CD14-positive monocyte (primary cell): ENCODE data around the gene CD247. TPM values are rescaled to one million over a fixed set of nuclear protein-coding genes. Genes with fewer than 3 reads are reported as not detected.

Source experiments
- DNase-seq, 3 donors: peaks; one replicate each; pipeline ENCODE4 v3.0.0-alpha.2; 2011 to 2022
- H2AFZ ChIP-seq: 2 replicates; pipeline ENCODE4 v1.6.0; 2012; ENCODE audit warnings: mild to moderate bottlenecking, low read depth, low read length, inconsistent platforms; ENCODE audit not compliant: insufficient read depth, poor library complexity, severe bottlenecking
- H3K27ac ChIP-seq, 2 donors: 1 replicate in 1 of 2; 2 replicates in 1 of 2; pipeline ENCODE4 v1.5.1; 2012 to 2013; ENCODE audit warnings: low read length in 2 of 2, control low read depth in 1 of 2, inconsistent platforms in 1 of 2, low read depth in 1 of 2, mild to moderate bottlenecking in 1 of 2
- H3K27me3 ChIP-seq, 2 donors: one replicate each; pipeline versions ENCODE4 v1.6.0 to v1.6.1; 2011 to 2013; ENCODE audit warnings: low read length in 2 of 2; ENCODE audit not compliant: control insufficient read depth in 2 of 2, insufficient read depth in 2 of 2
- H3K36me3 ChIP-seq, 2 donors: replicated peaks in 1 of 2; 1 replicate in 1 of 2; 2 replicates in 1 of 2; pipeline versions ENCODE4 v1.5.1 to v1.6.1; 2012 to 2013; ENCODE audit warnings: low read length in 2 of 2, control low read depth in 1 of 2, inconsistent platforms in 1 of 2, mild to moderate bottlenecking in 1 of 2; ENCODE audit not compliant: insufficient read depth in 2 of 2, control insufficient read depth in 1 of 2
- H3K4me1 ChIP-seq, 2 donors: 1 replicate in 1 of 2; 2 replicates in 1 of 2; pipeline versions ENCODE4 v1.5.1 to v1.6.1; 2012 to 2013; ENCODE audit warnings: low read length in 2 of 2, control low read depth in 1 of 2, inconsistent platforms in 1 of 2, mild to moderate bottlenecking in 1 of 2, moderate library complexity in 1 of 2; ENCODE audit not compliant: insufficient read depth in 2 of 2, control insufficient read depth in 1 of 2
- H3K4me2 ChIP-seq: replicated peaks from 2 replicates; pipeline ENCODE3; 2012; ENCODE audit warnings: low read length, moderate library complexity, mild to moderate bottlenecking; ENCODE audit not compliant: poor library complexity, severe bottlenecking; ENCODE audit errors: extremely low read depth
- H3K4me3 ChIP-seq, 3 experiments: fragments of 200-600 bp in 1 of 3; sonication (generic) in 1 of 3; replicated peaks in 1 of 3; 1 replicate in 2 of 3; 2 replicates in 1 of 3; pipeline ENCODE4 v1.5.1; 2011 to 2013; ENCODE audit warnings: low read length in 3 of 3, mild to moderate bottlenecking in 3 of 3, control low read depth in 2 of 3, low read depth in 2 of 3, inconsistent platforms in 1 of 3, moderate library complexity in 1 of 3
- H3K79me2 ChIP-seq: 2 replicates; pipeline ENCODE4 v1.6.0; 2012; ENCODE audit warnings: mild to moderate bottlenecking, control low read depth, inconsistent platforms, low read length, moderate library complexity; ENCODE audit not compliant: insufficient read depth
- H3K9ac ChIP-seq: 2 replicates; pipeline ENCODE4 v1.6.0; 2017; ENCODE audit warnings: low read length, mild to moderate bottlenecking; ENCODE audit not compliant: insufficient read depth, poor library complexity, severe bottlenecking
- H3K9me3 ChIP-seq, 2 donors: replicated peaks in 1 of 2; 1 replicate in 1 of 2; 2 replicates in 1 of 2; pipeline versions ENCODE4 v1.5.1 to v1.6.1; 2012 to 2013; ENCODE audit warnings: low read length in 2 of 2, control low read depth in 1 of 2; ENCODE audit not compliant: control insufficient read depth in 1 of 2, insufficient read depth in 1 of 2
- H4K20me1 ChIP-seq: 2 replicates; pipeline ENCODE4 v1.6.0; 2012; ENCODE audit warnings: mild to moderate bottlenecking, low read length, control low read depth, moderate library complexity; ENCODE audit not compliant: insufficient read depth
- H3K27ac Mint-ChIP-seq, 7 donors: one replicate each; pipeline ENCODE4 v1.8.0; 2020; ENCODE audit warnings: mild to moderate bottlenecking in 7 of 7, mixed read lengths in 7 of 7, moderate library complexity in 6 of 7, inconsistent platforms in 2 of 7
- H3K27me3 Mint-ChIP-seq, 3 donors: one replicate each; pipeline ENCODE4 v1.8.0; 2021 to 2022; ENCODE audit warnings: low read depth in 3 of 3, mild to moderate bottlenecking in 3 of 3, mixed read lengths in 3 of 3, moderate library complexity in 3 of 3, inconsistent platforms in 1 of 3
- H3K36me3 Mint-ChIP-seq, 2 donors: one replicate each; pipeline ENCODE4 v1.8.0; 2020; ENCODE audit warnings: mixed read lengths in 2 of 2, inconsistent platforms in 1 of 2, mild to moderate bottlenecking in 1 of 2
- H3K4me1 Mint-ChIP-seq: one replicate; pipeline ENCODE4 v1.8.0; 2020; ENCODE audit warnings: mild to moderate bottlenecking, mixed read lengths
- H3K4me3 Mint-ChIP-seq, 2 donors: one replicate each; pipeline ENCODE4 v1.8.0; 2020; ENCODE audit warnings: mild to moderate bottlenecking in 2 of 2, mixed read lengths in 2 of 2, moderate library complexity in 1 of 2
- H3K9me3 Mint-ChIP-seq, 7 donors: one replicate each; pipeline ENCODE4 v1.8.0; 2020 to 2022; ENCODE audit warnings: mixed read lengths in 7 of 7, mild to moderate bottlenecking in 6 of 7, moderate library complexity in 6 of 7, inconsistent platforms in 2 of 7
- WGBS: methylation state at CpG from one replicate; pipeline ENCODE4 v1.1.5; 2013; ENCODE audit warnings: missing lambda C conversion rate; ENCODE audit not compliant: insufficient coverage; 5-methylcytosine and 5-hydroxymethylcytosine counted together
- intact Hi-C, 2 donors: fragments of 100-400 bp; cut with micrococcal nuclease; formaldehyde crosslinking; loops; one replicate each; pipeline versions ENCODE4 v1.15.0 to v1.15.1; 2023
- polyA plus RNA-seq, 3 donors: library from polyadenylated mRNA; depleted of rRNA in 1 of 3; unstranded in 2 of 3; stranded (reverse) in 1 of 3; fragments of 300-500 nt in 2 of 3; fragments of >200 nt in 1 of 3; fragmentation: Illumina TruSeq in 2 of 3; gene quantifications; 1 replicate in 2 of 3; 2 replicates in 1 of 3; pipeline ENCODE4 v1.2.3, GENCODE V29; 2012 to 2021
- TF ChIP-seq, protein P1 (sequence below): fragments of 200-600 bp; IDR thresholded peaks from one replicate; pipeline ENCODE4 v1.8.0; 2022; ENCODE audit warnings: antibody characterized with exemption, mild to moderate bottlenecking

Gene CD247
- polyA plus RNA-seq, 3 donors = 0.29 to 1.8 (median 1.6) TPM

DNA sequence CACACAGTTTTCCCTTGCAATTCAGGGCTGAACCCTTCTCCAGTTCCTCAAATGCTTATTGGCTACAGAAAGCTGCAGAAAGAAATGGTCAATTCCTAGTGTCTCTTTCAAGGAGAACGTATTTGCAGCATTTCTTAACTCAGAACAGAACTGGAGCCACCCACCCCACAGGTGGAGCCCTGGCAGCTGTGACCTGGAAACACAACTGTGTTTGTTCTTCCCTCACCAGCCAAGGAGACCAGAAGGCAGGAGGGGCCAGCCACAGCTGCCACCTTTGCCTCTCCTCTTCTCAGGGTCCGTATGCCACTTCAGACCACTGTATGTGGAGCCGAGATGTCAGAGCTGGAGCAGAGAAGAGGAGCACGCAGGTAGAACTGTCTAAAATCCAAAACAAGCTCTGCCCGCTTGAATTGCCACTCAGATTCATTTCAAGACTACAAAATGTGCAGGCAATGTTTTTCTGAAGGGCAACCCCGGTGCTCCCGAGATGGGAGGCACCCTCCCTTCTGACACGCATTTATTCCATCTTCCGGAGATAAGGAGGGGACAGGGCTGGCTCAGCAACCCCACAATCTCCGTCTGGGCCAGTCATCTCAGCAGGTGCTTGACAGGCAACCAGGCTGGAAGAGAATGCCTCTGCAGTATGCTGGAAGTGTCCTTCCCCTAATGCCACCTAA is 16.7 kb downstream of the CD247 start:
- H3K9me3 Mint-ChIP-seq = no peaks in the 10 kb centered on the region
- H3K4me1 Mint-ChIP-seq = peaks cover 6% of the 10 kb centered on the region
- DNase-seq = no peak
- WGBS = 94% methylated on average over 8 of the region's 10 CpGs
- H3K4me3 Mint-ChIP-seq = no peak overlapping the region
- Histone ChIP-seq H3K9me3 (no peaks in the 10 kb centered on the region), H3K36me3 (no peaks in the 10 kb centered on the region), H3K4me3 (no peak overlapping the region), H3K79me2 (no peaks in the 10 kb centered on the region), H2AFZ (no peak overlapping the region), H3K27me3 (no peaks in the 10 kb centered on the region), H3K4me2 (no peak overlapping the region), H4K20me1 (no peaks in the 10 kb centered on the region), H3K27ac (no peak overlapping the region), H3K9ac (no peak overlapping the region), H3K4me1 (no peaks in the 10 kb centered on the region)
- TF ChIP-seq, protein P1, sequence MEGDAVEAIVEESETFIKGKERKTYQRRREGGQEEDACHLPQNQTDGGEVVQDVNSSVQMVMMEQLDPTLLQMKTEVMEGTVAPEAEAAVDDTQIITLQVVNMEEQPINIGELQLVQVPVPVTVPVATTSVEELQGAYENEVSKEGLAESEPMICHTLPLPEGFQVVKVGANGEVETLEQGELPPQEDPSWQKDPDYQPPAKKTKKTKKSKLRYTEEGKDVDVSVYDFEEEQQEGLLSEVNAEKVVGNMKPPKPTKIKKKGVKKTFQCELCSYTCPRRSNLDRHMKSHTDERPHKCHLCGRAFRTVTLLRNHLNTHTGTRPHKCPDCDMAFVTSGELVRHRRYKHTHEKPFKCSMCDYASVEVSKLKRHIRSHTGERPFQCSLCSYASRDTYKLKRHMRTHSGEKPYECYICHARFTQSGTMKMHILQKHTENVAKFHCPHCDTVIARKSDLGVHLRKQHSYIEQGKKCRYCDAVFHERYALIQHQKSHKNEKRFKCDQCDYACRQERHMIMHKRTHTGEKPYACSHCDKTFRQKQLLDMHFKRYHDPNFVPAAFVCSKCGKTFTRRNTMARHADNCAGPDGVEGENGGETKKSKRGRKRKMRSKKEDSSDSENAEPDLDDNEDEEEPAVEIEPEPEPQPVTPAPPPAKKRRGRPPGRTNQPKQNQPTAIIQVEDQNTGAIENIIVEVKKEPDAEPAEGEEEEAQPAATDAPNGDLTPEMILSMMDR = no peak
- intact Hi-C loops = no loop called here
- no peaks in the 10 kb centered on the region for H3K36me3 Mint-ChIP-seq
- H3K27ac Mint-ChIP-seq = no peak overlapping the region
- H3K27me3 Mint-ChIP-seq = peaks cover 0 to 6% (median 5%) of the 10 kb centered on the region in 3 donors

DNA sequence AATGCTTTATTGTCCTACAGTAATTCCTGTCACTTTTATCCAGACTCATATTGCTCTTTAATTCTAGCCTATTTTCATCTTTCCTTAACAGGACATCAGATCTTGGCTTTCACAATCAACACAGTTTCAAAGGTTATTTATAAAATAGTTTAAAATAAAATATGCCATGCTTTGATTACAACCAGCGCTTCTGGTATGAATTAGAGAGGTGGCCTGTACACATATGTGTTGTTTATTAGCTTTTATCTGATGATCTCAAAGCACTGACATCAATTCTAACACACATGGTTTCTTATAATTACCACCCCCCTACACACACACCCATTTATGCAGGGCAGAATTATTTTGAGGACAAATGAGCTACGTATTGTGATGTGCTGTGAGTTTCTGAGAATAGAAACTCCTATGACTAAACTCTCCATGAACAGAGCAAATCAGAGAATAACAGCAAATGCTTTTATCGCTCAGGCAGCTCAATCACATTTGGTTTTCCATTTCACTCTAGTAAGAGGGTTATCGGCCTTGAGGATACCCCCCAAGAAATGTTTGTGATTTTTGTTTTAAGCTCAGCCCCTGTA is 18.0 kb downstream of the CD247 start:
- peaks cover 0 to 5% (median 3%) of the 10 kb centered on the region in 3 donors for H3K27me3 Mint-ChIP-seq
- DNase-seq = no peak
- H3K4me1 Mint-ChIP-seq = peaks cover 6% of the 10 kb centered on the region

More for the DNA sequence above, 18.0 kb downstream of the CD247 start:
- no peaks in the 10 kb centered on the region for H3K27me3 ChIP-seq
- H3K4me3 ChIP-seq = no peak overlapping the region
- H3K4me3 Mint-ChIP-seq = no peak overlapping the region
- H4K20me1 ChIP-seq = no peaks in the 10 kb centered on the region
- H3K4me1 ChIP-seq = no peaks in the 10 kb centered on the region
- intact Hi-C loops = no loop called here
- H3K36me3 Mint-ChIP-seq = no peaks in the 10 kb centered on the region
- H3K9me3 ChIP-seq = no peaks in the 10 kb centered on the region
- H3K36me3 ChIP-seq = no peaks in the 10 kb centered on the region
- H3K79me2 ChIP-seq = no peaks in the 10 kb centered on the region
- H3K27ac ChIP-seq = no peak overlapping the region
- H3K9ac ChIP-seq = no peak overlapping the region
- H3K27ac Mint-ChIP-seq = no peak overlapping the region
- H3K9me3 Mint-ChIP-seq = peaks cover 0 to 1% (median 0%) of the 10 kb centered on the region in 7 donors
- WGBS = no CpG with 5 or more reads among the region's 4 CpGs
- TF ChIP-seq, protein P1 = no peak
- no peak overlapping the region for H3K4me2 ChIP-seq
- H2AFZ ChIP-seq = no peak overlapping the region
